GM21367 (cell line): ENCODE results near the gene DHRS4L2.
A peak's percentile ranks its signal among the peaks of the same experiment; 100 is the strongest.
"Not testable (repeated sequence)": the region's sequence is repeated elsewhere in the genome, so short reads cannot be mapped to it uniquely, and the experiment has no call there.

Experiments
- ATAC-seq: cut with Tn5 transposase; IDR thresholded peaks from one replicate; pipeline ENCODE4 v1.9.1; 2021; ENCODE audit not compliant: unreplicated experiment

The DHRS4L2 gene

GRCh38 chr14:23988607-23989363 is at the start of gene DHRS4L2:
DHRS4L2 (plus strand) TSS chr14:23988929; CDS start chr14:23988948, 19 bp downstream.
- ATAC-seq, result peak; percentile 62

DNA sequence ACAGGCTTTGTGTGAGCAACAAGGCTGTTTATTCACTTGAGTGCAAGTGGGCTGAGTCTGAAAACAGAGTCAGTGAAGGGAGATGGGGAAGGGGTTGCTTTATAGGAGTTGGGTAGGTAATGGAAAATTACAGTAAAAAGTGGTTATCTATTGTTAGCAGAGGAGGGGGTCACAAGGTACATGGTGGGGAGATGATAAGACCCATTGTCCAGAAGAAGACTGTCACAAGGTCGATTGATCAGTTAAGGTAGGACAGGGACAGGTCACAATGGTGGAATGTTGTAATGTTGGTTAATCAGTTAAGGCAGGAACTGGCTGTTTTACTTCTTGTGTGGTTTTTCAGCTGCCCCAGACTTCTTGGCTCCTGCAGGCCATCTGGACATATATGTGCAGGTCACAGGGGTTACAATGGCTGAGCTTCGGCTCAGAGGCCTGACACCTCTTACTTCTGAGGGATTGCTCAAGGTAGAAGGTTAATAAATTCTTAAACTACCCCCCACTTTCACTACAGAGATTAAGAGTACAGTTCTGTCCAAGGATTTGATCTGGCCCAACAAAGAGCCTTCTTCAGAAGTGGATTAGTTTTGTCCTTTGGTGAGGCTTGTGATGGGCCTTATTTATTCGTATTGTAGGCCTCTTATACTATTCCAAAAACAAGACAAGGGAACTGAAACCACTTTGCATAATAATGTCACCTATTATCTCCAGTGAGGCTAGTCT is 49.0 kb upstream of the DHRS4L2 start:
- no peak for ATAC-seq

- no peak for ATAC-seq
Measured at GRCh38 chr14:23941230-23941629, 47.5 kb upstream of the DHRS4L2 start.

- ATAC-seq, result no peak
Measured at GRCh38 chr14:23941669-23942068, 47.1 kb upstream of the DHRS4L2 start.

DNA sequence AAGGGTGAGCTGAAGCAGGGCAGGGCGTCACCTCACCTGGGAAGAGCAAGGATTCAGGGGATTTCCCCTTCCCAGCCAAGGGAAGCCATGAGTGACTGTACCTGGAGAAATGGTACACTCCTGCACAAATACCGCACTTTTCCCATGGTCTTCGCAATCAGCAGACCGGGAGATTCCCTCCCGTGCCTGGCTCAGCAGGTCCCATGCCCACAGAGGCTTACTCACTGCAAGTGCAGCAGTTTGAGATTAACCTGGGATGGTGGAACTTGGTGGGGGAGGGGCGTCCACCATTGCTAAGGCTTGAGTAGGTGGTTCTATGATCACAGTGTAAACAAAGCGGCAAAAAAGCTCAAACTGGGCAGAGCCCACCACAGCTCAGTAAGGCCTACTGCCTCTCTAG is 46.1 kb upstream of the DHRS4L2 start:
- no peak for ATAC-seq

GRCh38 chr14:23949069-23949468 is 39.7 kb upstream of the DHRS4L2 start:
- ATAC-seq, result not testable (repeated sequence)

DNA sequence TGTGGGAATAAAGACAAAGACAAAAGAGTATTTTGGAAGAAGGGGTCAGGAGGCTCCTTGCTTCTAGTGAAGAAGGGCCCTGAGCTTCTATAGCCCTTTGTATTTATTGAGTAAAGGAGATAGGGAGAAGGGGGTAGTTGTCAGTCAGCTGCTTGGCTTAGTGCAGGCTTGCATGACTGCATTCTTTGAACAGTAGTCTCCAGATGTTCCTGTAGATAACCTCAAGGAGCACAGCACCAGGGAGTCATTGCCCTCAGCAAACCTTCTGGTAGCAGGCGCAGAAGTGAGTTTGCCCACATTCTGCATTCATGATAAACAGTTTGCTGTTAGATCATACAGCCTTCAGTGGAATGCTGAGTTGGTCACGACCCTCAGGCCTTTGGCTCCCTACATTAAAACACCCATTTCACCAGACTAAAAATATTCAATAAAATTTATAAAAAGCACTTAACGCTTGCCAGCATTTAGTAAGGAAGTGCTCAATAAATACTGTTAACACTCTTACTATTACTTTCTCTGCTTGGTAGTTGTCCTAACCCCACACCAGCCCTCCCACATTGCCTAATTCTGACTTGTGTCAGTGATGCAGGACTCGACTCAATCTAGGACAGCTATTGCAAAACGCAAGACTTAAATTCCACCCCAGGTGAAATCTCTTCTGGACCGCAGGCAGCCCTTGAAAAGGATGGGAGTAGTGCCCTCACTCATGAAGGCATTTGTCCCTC is 38.2 kb upstream of the DHRS4L2 start:
- ATAC-seq, result no peak

DNA sequence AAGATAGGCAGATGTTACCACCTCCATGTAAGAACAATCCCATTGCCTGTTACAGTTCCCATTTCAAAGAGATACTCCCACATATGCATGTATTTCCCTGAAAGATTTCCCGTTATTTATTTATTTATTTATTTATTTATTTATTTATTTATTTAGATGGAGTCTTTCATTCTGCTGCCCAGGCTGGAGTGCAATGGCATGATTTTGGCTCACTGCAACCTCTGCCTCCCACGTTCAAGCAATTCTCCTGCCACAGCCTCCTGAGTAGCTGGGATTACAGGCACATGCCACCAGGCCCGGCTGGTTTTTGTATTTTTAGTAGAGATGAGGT is 37.6 kb upstream of the DHRS4L2 start:
- ATAC-seq, result not testable (repeated sequence)

GRCh38 chr14:23951590-23952201 is 37.0 kb upstream of the DHRS4L2 start:
- no peak for ATAC-seq

GRCh38 chr14:23953116-23953463 is 35.6 kb upstream of the DHRS4L2 start:
- not testable (repeated sequence) for ATAC-seq

GRCh38 chr14:23953464-23954278 is 35.1 kb upstream of the DHRS4L2 start, which contains the start of gene DHRS4:
DHRS4 (plus strand) TSS chr14:23953770; CDS start chr14:23953789, 19 bp downstream.
- ATAC-seq, result peak; percentile 85

DNA sequence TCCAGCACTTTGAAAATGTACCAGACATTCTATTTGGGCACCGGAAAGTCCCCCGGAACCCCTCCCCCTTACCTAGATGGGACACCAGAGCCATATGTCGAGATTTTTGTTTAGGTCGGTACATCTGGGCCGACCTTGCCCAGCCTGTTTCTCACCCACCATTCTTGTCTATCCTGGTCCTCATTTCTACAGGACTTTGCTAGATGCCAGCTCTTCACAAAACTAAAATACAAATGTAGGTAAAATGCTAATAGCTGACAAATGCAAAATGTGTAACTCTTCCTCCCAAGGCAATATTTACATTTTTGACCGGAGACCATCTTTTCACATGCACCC is 34.5 kb upstream of the DHRS4L2 start:
- not testable (repeated sequence) for ATAC-seq

GRCh38 chr14:23954965-23955364 is 33.8 kb upstream of the DHRS4L2 start:
- ATAC-seq, result not testable (repeated sequence)

DNA sequence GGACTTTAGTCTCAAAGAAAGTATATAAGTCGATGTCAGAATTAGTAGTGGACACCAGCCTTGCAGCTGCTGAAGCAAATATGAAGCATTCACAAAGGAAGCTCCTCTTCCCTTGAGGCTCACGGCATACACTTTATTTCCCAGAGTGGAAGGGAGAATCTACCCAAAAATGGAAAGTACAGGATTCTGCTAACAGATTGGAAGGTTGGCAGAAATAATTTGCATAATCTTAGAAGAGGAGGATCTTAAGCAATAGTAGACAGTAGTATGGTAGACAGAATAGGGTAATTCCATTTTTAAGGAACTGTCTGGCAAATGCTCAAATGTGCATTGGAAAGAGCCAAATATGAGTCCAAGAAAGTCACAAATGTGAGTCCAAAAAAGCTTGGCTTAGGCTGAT is 32.9 kb upstream of the DHRS4L2 start:
- not testable (repeated sequence) for ATAC-seq

DNA sequence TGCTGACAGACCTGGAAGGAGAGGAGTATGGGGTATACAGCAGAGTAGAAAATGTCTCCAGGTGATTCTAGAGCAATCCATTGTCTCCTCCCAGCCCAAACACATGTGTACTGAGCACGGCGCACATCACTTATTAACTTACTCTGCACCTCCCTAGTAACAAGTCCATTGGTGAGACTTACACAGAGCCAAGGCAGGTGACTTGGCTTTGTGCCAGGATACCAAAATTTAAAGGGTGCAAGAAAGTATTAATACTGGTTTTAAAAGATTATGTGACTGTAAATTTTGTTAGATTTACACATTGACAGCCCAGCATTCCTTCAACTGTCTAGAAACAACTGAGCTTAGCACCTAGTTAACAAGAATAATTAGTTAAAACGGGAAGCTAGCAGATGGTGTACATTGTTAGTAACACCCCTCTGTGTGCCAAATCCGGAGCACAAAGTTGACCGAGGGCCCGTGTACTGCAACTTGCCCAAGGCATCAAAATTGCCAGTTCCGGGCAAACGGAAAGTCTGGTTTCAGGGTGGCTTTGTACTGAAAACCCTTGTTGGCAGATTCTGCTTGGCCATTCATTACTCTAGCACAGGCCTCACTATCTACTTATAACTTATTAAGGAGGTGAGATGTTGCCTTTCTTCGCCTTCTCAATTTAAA is 30.7 kb upstream of the DHRS4L2 start:
- not testable (repeated sequence) for ATAC-seq

DNA sequence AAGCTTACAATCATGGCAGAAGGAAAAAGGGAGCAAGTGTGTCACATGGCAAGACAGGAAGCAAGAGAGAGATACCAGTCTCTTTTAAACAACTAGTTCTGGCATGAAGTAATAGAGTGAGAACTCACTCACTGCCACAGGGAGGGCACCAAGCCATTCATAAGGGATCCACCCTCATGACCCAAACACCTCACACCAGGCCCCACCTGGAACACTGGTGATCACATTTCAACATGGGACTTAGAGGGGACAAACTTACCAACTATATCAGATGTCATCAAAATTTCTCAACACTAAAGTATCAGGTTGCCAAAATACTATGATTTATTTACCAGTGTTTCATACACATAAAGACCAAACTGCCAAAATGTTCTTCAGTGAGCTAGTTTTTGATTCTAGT is 27.8 kb upstream of the DHRS4L2 start:
- not testable (repeated sequence) for ATAC-seq

DNA sequence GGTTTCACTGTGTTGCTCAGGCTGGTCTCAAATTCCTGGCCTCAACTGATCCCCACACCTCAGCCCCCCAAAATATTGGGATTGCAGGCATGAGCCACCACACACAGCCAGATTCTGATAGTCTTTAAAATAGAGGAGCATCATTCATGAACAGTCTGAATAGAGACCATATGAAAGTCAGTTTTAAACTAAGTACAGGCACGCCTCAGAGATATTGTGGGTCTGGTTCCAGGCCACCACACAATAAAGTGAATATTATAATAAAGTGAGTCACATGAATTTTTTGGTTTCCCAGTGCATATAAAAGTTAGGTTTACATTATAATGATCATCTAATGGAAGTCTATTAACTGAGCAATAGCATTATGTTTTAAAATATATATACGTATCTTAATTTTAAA is 27.0 kb upstream of the DHRS4L2 start:
- ATAC-seq, result not testable (repeated sequence)

DNA sequence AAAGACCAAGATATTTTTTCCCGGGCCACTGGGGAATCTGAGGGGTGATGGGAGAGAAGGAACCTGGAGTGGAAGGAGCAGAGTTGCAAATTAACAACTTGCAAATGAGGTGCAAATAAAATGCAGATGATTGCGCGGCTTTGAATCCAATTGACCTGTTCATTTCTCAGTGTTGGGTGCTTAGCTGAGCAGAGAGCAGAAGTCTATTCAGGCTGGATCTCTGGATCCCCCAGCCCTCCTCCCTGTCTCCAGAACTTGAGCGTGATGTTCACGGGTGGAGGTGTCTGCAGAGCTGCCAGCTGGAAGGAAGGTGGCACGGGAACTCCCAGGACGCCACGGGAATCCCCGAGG is 19.6 kb upstream of the DHRS4L2 start:
- ATAC-seq, result not testable (repeated sequence)

- ATAC-seq, result not testable (repeated sequence)
Measured at GRCh38 chr14:23969481-23970282, 19.0 kb upstream of the DHRS4L2 start.
